Stimulated activated CD8-positive, alpha-beta memory T cell treated with anti-CD3 and anti-CD28 coated beads, Interleukin-4, amount 100 ng/mL, for 48 hours (primary cell): ENCODE measurements around the gene CARD19.
"Not testable (repeated sequence)": the region's sequence is repeated elsewhere in the genome, so short reads cannot be mapped to it uniquely, and the experiment has no call there.

Experiments
- DNase-seq: peaks from one replicate; pipeline ENCODE4 v3.0.0-alpha.2; 2020

CARD19 gene

GRCh38 chr9:93089024-93089423 lies 7.0 kb upstream of the CARD19 start:
- DNase-seq = no peak

GRCh38 chr9:93089481-93089991 lies 6.5 kb upstream of the CARD19 start:
- peak; percentile 25 for DNase-seq

GRCh38 chr9:93090091-93090655 lies 5.8 kb upstream of the CARD19 start:
- DNase-seq = peak; percentile 23

- peak; percentile 23 for DNase-seq
These were observed 5.0 kb upstream of the CARD19 start for GRCh38 chr9:93091056-93091452.

- DNase-seq = peak; percentile 77
These were observed 4.5 kb upstream of the CARD19 start for GRCh38 chr9:93091453-93092081.

GRCh38 chr9:93092251-93092991 lies 3.6 kb upstream of the CARD19 start:
- peak; percentile 19 for DNase-seq

- DNase-seq = peak; percentile 57
These were observed 2.7 kb upstream of the CARD19 start for GRCh38 chr9:93093127-93093876.

GRCh38 chr9:93093877-93094657 lies 1.9 kb upstream of the CARD19 start:
- DNase-seq = no peak

- DNase-seq = no peak
These were observed 1.3 kb upstream of the CARD19 start for GRCh38 chr9:93094658-93095204.

GRCh38 chr9:93095205-93096130 lies 549 bp upstream of the CARD19 start:
- DNase-seq = peak; percentile 100

GRCh38 chr9:93096811-93097382 lies 880 bp downstream of the CARD19 start:
- DNase-seq = no peak

GRCh38 chr9:93097511-93098201 lies 1.6 kb downstream of the CARD19 start:
- DNase-seq = no peak

GRCh38 chr9:93098236-93098946 lies 2.4 kb downstream of the CARD19 start:
- peak; percentile 80 for DNase-seq

GRCh38 chr9:93099551-93100275 lies 3.7 kb downstream of the CARD19 start:
- DNase-seq = no peak

GRCh38 chr9:93100276-93100636 lies 4.2 kb downstream of the CARD19 start:
- no peak for DNase-seq

GRCh38 chr9:93101086-93101485 lies 5.1 kb downstream of the CARD19 start:
- not testable (repeated sequence) for DNase-seq

- DNase-seq = no peak
These were observed 9.6 kb downstream of the CARD19 start for GRCh38 chr9:93105620-93106019.

- DNase-seq = no peak
These were observed 11.3 kb downstream of the CARD19 start for GRCh38 chr9:93107151-93107824.
